HFF-Myc (cell line): ENCODE results near the gene SPIN2A.
"Not testable (repeated sequence)": the region's sequence is repeated elsewhere in the genome, so short reads cannot be mapped to it uniquely, and the experiment has no call there.

ENCODE experiments used
- DNase-seq: peaks from one replicate; pipeline ENCODE4 v3.0.0-alpha.2; 2011; ENCODE audit warnings: low read depth; ENCODE audit errors: extremely low read depth
- H3K4me3 ChIP-seq: replicated peaks from 2 replicates; pipeline ENCODE4 v1.5.1; 2011; ENCODE audit warnings: low read depth, mild to moderate bottlenecking, control low read depth, low read length
- TF ChIP-seq, protein P1 (sequence below): IDR thresholded peaks from 2 replicates; pipeline ENCODE4 v1.5.1; 2012; ENCODE audit warnings: mild to moderate bottlenecking, low read depth, low read length, control low read depth; ENCODE audit errors: missing control alignments

Gene SPIN2A

DNA sequence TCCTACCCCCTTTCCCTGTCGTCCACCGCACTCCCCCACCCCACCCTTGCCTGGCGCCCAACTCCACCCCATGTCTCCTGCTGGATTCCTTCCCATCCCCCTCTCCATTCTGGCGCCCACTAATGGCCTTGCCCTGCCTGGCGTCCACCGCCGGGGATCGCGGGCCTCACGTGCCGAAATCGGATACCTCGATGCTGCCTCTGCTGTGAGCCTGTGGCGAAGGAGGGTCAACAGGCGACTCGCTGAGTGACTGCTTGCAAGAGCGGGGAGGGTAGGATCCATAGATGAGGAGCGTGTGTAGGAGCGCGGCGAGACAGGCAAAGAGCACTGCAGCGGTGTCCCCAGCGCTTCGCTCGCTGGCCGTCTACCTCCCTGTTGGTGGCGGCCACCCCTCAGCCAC lies at the start of gene SPIN2A:
Gene SPIN2A, minus strand, starts transcription at position 325 of the 400 bp plus-strand sequence. CDS start 800 bp downstream, outside the sequence.
- DNase-seq: not testable (repeated sequence)
- H3K4me3 ChIP-seq: peak within 1 kb of the TSS; percentile 28

DNA sequence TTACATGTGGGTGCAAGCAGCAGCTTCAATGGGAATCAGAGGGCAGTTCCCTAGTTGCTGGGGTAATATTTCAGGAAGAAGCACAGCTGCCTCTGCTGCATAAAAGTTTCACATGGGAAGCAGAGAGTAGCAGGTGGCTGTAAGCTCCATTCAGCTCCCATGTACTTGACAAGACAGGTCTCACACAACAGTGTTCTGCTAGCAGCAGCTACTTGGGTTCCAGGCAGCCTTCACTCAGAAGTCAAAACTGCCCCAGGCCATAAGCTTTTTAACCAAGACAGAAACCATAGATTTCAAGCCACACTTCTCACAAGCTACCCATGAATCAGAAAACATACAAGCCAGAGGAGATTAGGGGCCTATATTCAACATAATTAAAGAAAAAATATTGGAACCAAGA lies 41.4 kb upstream of the SPIN2A start:
- H3K4me3 ChIP-seq: no peak overlapping the region
- TF ChIP-seq, protein P1, sequence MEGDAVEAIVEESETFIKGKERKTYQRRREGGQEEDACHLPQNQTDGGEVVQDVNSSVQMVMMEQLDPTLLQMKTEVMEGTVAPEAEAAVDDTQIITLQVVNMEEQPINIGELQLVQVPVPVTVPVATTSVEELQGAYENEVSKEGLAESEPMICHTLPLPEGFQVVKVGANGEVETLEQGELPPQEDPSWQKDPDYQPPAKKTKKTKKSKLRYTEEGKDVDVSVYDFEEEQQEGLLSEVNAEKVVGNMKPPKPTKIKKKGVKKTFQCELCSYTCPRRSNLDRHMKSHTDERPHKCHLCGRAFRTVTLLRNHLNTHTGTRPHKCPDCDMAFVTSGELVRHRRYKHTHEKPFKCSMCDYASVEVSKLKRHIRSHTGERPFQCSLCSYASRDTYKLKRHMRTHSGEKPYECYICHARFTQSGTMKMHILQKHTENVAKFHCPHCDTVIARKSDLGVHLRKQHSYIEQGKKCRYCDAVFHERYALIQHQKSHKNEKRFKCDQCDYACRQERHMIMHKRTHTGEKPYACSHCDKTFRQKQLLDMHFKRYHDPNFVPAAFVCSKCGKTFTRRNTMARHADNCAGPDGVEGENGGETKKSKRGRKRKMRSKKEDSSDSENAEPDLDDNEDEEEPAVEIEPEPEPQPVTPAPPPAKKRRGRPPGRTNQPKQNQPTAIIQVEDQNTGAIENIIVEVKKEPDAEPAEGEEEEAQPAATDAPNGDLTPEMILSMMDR: no peak
- no peak for DNase-seq

DNA sequence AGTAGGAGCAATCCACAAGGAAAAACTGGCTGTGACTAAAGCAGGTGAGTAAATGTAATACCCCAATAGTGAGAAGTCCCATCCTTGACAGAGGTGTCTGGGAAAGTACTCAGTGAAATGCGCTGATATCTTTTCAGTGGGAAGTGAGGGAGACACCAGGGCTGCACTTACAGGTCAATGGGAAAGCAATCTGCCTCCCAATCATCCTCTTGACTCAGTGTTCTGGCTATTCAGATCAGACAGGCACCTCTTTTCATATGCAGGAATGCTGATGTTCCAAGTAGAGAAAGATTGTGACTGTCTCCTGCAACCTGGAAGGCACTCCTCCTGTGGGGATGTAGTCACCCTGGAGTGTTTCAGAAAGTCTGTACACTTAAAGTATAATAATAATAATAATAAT lies 39.9 kb upstream of the SPIN2A start:
- no peak overlapping the region for H3K4me3 ChIP-seq
- DNase-seq: no peak

DNA sequence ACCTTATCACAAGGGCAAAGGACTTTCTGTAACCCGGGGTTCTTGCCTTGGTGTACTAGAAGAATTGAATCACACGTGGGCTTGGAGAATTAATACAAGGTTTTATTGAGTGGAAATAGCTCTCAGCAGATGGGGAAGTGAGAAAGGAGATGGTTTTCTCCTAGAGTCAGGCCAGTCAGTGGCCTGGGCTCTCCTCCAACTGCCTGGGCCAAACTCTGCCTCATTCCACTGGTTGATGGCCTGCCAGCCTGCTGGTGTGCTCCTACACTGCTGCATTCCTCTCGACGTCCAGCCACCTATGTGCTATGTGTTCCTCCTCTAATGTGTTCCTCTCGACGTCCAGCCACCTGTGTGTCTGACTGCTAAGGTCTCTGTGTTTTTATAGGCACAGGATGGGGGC lies 35.3 kb upstream of the SPIN2A start:
- no peak overlapping the region for H3K4me3 ChIP-seq
- DNase-seq: no peak
- TF ChIP-seq, protein P1: no peak

More for the DNA sequence above, 39.9 kb upstream of the SPIN2A start:
- TF ChIP-seq, protein P1: no peak

DNA sequence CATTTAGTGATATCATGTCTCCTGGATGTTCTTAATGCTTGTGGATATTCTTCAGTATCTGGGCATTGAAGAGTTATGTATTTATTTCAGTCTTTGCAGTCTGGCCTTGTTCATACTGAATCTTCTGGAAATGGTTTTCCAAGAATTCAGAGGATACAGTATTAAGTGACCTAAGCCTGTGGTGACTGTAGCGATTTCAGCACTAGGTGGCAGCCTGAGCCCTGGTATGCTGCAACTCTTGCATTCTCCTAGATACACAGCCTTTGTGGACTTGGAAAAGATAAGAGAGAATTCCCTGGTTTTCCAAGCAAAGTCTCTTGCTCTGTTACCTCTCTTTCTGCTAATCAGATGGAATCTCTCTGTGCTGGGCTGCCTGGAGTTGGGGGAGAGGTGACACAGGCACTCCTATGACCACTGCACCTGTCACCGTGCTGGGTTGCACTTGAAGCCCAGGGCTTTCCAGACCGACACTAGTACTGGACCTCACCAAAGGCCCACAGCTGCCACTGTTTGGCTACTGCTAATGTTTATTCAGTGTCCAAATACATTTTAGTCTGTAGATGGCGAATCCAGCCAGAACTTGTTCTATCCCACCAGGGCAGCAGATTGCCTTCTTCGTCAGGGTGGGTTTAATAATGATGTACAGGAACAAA lies 19.3 kb upstream of the SPIN2A start:
- TF ChIP-seq, protein P1: peak; percentile 43
- DNase-seq: no peak
- no peak overlapping the region for H3K4me3 ChIP-seq

DNA sequence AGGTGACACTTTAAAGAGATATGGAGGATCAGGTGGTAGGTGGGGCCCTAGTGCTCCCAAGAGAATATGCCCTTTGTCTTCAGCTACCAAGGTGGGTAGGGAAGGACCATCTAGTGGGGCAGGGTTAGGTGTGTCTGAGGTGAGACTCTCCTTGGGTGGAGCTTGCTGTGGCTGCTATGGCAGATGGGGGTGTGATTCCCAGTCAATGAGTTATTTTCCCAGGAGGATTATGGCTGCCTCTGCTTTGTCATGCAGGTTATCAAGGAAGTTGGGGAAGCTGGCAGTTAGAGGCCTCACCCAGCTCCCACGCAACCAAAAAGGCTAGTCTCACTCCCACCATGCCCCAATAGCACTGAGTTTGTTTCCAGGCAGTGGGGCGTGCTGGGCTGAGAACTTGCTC lies 18.0 kb upstream of the SPIN2A start:
- H3K4me3 ChIP-seq: no peak overlapping the region
- DNase-seq: no peak
- TF ChIP-seq, protein P1: no peak

DNA sequence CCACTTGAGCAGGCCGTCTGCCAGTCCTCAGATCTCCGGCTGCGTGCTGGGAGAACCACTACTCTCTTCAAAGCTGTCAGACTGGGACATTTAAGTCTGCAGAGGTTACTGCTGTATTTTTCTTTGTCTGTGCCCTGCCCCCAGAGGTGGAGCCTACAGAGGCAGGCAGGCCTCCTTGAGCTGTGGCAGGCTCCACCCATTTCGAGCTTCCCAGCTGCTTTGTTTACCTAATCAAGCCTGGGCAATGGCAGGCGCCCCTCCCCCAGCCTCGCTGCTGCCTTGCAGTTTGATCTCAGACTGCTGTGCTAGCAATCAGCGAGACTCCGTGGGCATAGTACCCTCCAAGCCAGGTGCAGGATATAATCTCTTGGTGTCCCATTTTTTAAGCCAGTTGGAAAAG lies 15.0 kb upstream of the SPIN2A start:
- H3K4me3 ChIP-seq, DNase-seq: not testable (repeated sequence)

DNA sequence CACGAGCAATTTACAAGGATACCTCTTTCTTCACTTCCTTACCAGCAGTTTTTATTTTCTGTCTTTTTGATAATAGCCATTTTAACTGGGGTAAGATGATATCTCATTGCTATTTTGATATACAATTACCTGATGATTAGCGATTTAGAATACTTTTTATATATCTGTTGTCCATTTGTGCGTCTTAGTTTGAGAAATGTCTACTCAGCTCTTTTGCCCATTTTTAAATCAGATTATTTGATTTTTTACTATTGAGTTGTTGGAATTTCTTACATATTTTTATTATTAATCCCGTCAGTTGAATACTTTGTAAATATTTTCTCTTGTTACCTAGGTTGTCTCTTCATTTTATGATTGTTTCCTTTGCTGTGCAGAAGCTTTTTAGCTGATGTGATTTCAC lies 1.5 kb upstream of the SPIN2A start:
- no peak for DNase-seq
- H3K4me3 ChIP-seq: no peak overlapping the region
- TF ChIP-seq, protein P1: no peak
